Activated T-helper 2 cell treated with anti-CD3 and anti-CD28 coated beads, Interferon-gamma antibody, Interleukin-2, Interleukin-4, amounts not matched to agents 10 μg/mL and 5 μg/mL and 100 μg/mL, durations not matched to agents 14 hours and 24 hours and 36 hours (primary cell): Measurements from ENCODE around the gene CFAP251. TPM values are rescaled to one million over a fixed set of nuclear protein-coding genes. Genes with fewer than 3 reads are reported as not detected.

ENCODE experiments used
- DNase-seq: peaks from one replicate; pipeline ENCODE4 v3.0.0; 2021; ENCODE audit warnings: low spot score
- H3K27ac Mint-ChIP-seq: one replicate; pipeline ENCODE4 v1.8.0; 2021; ENCODE audit warnings: mixed read lengths
- H3K27me3 Mint-ChIP-seq: one replicate; pipeline ENCODE4 v1.8.0; 2021; ENCODE audit warnings: low read depth, mixed read lengths
- H3K36me3 Mint-ChIP-seq: one replicate; pipeline ENCODE4 v1.8.0; 2021; ENCODE audit warnings: low read depth, mixed read lengths
- H3K4me1 Mint-ChIP-seq: one replicate; pipeline ENCODE4 v1.8.0; 2021; ENCODE audit warnings: low read depth, mixed read lengths
- H3K4me3 Mint-ChIP-seq: one replicate; pipeline ENCODE4 v1.8.0; 2021; ENCODE audit warnings: low read depth, mild to moderate bottlenecking, moderate library complexity, mixed read lengths
- H3K9me3 Mint-ChIP-seq: one replicate; pipeline ENCODE4 v1.8.0; 2021; ENCODE audit warnings: mixed read lengths
- intact Hi-C: fragments of 100-400 bp; cut with micrococcal nuclease; formaldehyde crosslinking; loops from one replicate; pipeline ENCODE4 v1.15.1; 2023
- total RNA-seq: library from RNA; stranded (reverse); gene quantifications from 2 replicates; pipeline ENCODE4 v1.2.3, GENCODE V29; 2022

CFAP251 gene
- total RNA-seq, 1 donor from 2014 or later = 0.82 TPM

GRCh38 chr12:122013791-122014590 is 95.6 kb downstream of the CFAP251 start:
- no peak for DNase-seq
- Mint-ChIP-seq H3K36me3 (no peaks in the 10 kb centered on the region), H3K4me1 (peaks cover 2% of the 10 kb centered on the region), H3K9me3 (peaks cover 6% of the 10 kb centered on the region), H3K27ac (no peak overlapping the region), H3K4me3 (no peak overlapping the region), H3K27me3 (peaks cover 2% of the 10 kb centered on the region)
- intact Hi-C loops = no loop called here

- intact Hi-C loops = no loop called here
- Mint-ChIP-seq H3K27ac (no peak overlapping the region), H3K9me3 (peaks cover 6% of the 10 kb centered on the region), H3K36me3 (no peaks in the 10 kb centered on the region), H3K4me1 (peaks cover 2% of the 10 kb centered on the region), H3K4me3 (no peak overlapping the region), H3K27me3 (peaks cover 5% of the 10 kb centered on the region)
- no peak for DNase-seq
Observed at GRCh38 chr12:122014781-122015180, 96.4 kb downstream of the CFAP251 start.

GRCh38 chr12:122018457-122018856 is 100.1 kb downstream of the CFAP251 start:
- no peak overlapping the region for H3K4me3 Mint-ChIP-seq
- peaks cover 12% of the 10 kb centered on the region for H3K27me3 Mint-ChIP-seq
- DNase-seq = no peak
- intact Hi-C loops = no loop called here
- H3K36me3 Mint-ChIP-seq = no peaks in the 10 kb centered on the region
- peaks cover 6% of the 10 kb centered on the region for H3K9me3 Mint-ChIP-seq
- H3K27ac Mint-ChIP-seq = no peak overlapping the region
- peaks cover 10% of the 10 kb centered on the region for H3K4me1 Mint-ChIP-seq

- DNase-seq = no peak
- Mint-ChIP-seq H3K27ac (no peak overlapping the region), H3K4me3 (no peak overlapping the region), H3K9me3 (peaks cover 6% of the 10 kb centered on the region), H3K36me3 (no peaks in the 10 kb centered on the region), H3K4me1 (peaks cover 10% of the 10 kb centered on the region), H3K27me3 (peaks cover 12% of the 10 kb centered on the region)
- intact Hi-C loops = no loop called here
Observed at GRCh38 chr12:122018937-122019336, 100.5 kb downstream of the CFAP251 start.

GRCh38 chr12:122020795-122021192 is 102.4 kb downstream of the CFAP251 start:
- H3K4me1 Mint-ChIP-seq = peaks cover 8% of the 10 kb centered on the region
- intact Hi-C loops = loop anchor here (5.0 kb wide), 1 partner anchor 103 kb away; the partner anchor contains the start of gene CFAP251
- H3K9me3 Mint-ChIP-seq = peaks cover 6% of the 10 kb centered on the region
- no peaks in the 10 kb centered on the region for H3K36me3 Mint-ChIP-seq
- H3K27ac Mint-ChIP-seq = no peak overlapping the region
- H3K27me3 Mint-ChIP-seq = peaks cover 12% of the 10 kb centered on the region
- no peak for DNase-seq
- peak overlapping the region; percentile 81 for H3K4me3 Mint-ChIP-seq

- no peaks in the 10 kb centered on the region for H3K36me3 Mint-ChIP-seq
- peaks cover 8% of the 10 kb centered on the region for H3K4me1 Mint-ChIP-seq
- H3K27ac Mint-ChIP-seq = peak overlapping the region; percentile 86
- intact Hi-C loops = loop anchor here (5.0 kb wide), 1 partner anchor 104 kb away; the partner anchor contains the start of gene CFAP251
- H3K27me3 Mint-ChIP-seq = peaks cover 12% of the 10 kb centered on the region
- H3K9me3 Mint-ChIP-seq = peaks cover 6% of the 10 kb centered on the region
- peak overlapping the region; percentile 81 for H3K4me3 Mint-ChIP-seq
- DNase-seq = no peak
Observed at GRCh38 chr12:122021193-122021821, 102.9 kb downstream of the CFAP251 start.

- Mint-ChIP-seq H3K9me3 (peaks cover 6% of the 10 kb centered on the region), H3K4me3 (peak within 1 kb of the TSS; percentile 91), H3K27ac (peak within 1 kb of the TSS; percentile 86), H3K36me3 (no peaks in the 10 kb centered on the region), H3K27me3 (peaks cover 12% of the 10 kb centered on the region), H3K4me1 (peaks cover 8% of the 10 kb centered on the region)
- intact Hi-C loops = loop anchor here (5.0 kb wide), 1 partner anchor 105 kb away; the partner anchor contains the start of gene CFAP251
- peak; percentile 56 for DNase-seq
Observed at GRCh38 chr12:122021822-122022392, 103.5 kb downstream of the CFAP251 start, which contains the start of gene BCL7A. Gene BCL7A, plus strand, starts transcription at chr12:122021884. Its CDS starts 208 bp downstream, at chr12:122022092.

GRCh38 chr12:122022393-122023338 is 104.3 kb downstream of the CFAP251 start:
- Mint-ChIP-seq H3K9me3 (peaks cover 6% of the 10 kb centered on the region), H3K27ac (peak overlapping the region; percentile 42), H3K4me1 (peaks cover 8% of the 10 kb centered on the region), H3K4me3 (peak overlapping the region; percentile 77), H3K27me3 (peaks cover 12% of the 10 kb centered on the region), H3K36me3 (no peaks in the 10 kb centered on the region)
- DNase-seq = peak; percentile 37
- intact Hi-C loops = loop anchor here (5.0 kb wide), 1 partner anchor 105 kb away; the partner anchor contains the start of gene CFAP251

- intact Hi-C loops = loop anchor here (5.0 kb wide), 1 partner anchor 106 kb away; the partner anchor contains the start of gene CFAP251
Observed at GRCh38 chr12:122023339-122024131, 105.1 kb downstream of the CFAP251 start.

GRCh38 chr12:122024132-122024785 is 105.9 kb downstream of the CFAP251 start:
- H3K4me3 Mint-ChIP-seq = peak overlapping the region; percentile 17
- H3K27ac Mint-ChIP-seq = no peak overlapping the region
- H3K36me3 Mint-ChIP-seq = no peaks in the 10 kb centered on the region
- H3K9me3 Mint-ChIP-seq = no peaks in the 10 kb centered on the region
- intact Hi-C loops = loop anchor here (5.0 kb wide), 1 partner anchor 107 kb away; the partner anchor contains the start of gene CFAP251
- H3K4me1 Mint-ChIP-seq = peaks cover 9% of the 10 kb centered on the region
- peaks cover 13% of the 10 kb centered on the region for H3K27me3 Mint-ChIP-seq
- no peak for DNase-seq

More at GRCh38 chr12:122023339-122024131, 105.1 kb downstream of the CFAP251 start:
- peak overlapping the region; percentile 42 for H3K27ac Mint-ChIP-seq
- H3K9me3 Mint-ChIP-seq = peaks cover 1% of the 10 kb centered on the region
- no peak for DNase-seq
- H3K4me3 Mint-ChIP-seq = peak overlapping the region; percentile 77
- H3K27me3 Mint-ChIP-seq = peaks cover 12% of the 10 kb centered on the region
- peaks cover 8% of the 10 kb centered on the region for H3K4me1 Mint-ChIP-seq
- H3K36me3 Mint-ChIP-seq = no peaks in the 10 kb centered on the region
